GM23338 (cell line): ENCODE measurements around the gene TBC1D9. TPM values are rescaled to one million over a fixed set of nuclear protein-coding genes. Genes with fewer than 3 reads are reported as not detected.

Experiments used
- ATAC-seq: fragments of 200-7000 bp; cut with Tn5 transposase; 3 replicates; pipeline ENCODE4 v1.9.1; 2020
- DNase-seq: peaks from one replicate; pipeline ENCODE4 v3.0.0-alpha.2; 2015; ENCODE audit warnings: low spot score
- H2AFZ ChIP-seq: fragments of 200-600 bp; sonication (generic); 2 replicates; pipeline ENCODE4 v1.8.0; 2016; ENCODE audit warnings: antibody characterized with exemption, mild to moderate bottlenecking, moderate library complexity
- H3F3A ChIP-seq: fragments of 200-600 bp; sonication (generic); replicated peaks from 2 replicates; pipeline ENCODE4 v1.8.0; 2017; ENCODE audit warnings: antibody characterized with exemption, mixed run types, low read depth
- H3K27ac ChIP-seq: fragments of 200-600 bp; sonication (generic); 2 replicates; pipeline ENCODE4 v1.6.1; 2016; ENCODE audit warnings: low read depth
- H3K27me3 ChIP-seq: fragments of 200-600 bp; sonication (generic); 2 replicates; pipeline ENCODE4 v1.8.0; 2016; ENCODE audit warnings: mild to moderate bottlenecking, mixed run types, moderate library complexity; ENCODE audit not compliant: insufficient read depth
- H3K36me3 ChIP-seq: fragments of 200-600 bp; sonication (generic); 2 replicates; pipeline ENCODE4 v1.8.0; 2016; ENCODE audit warnings: mild to moderate bottlenecking; ENCODE audit not compliant: insufficient read depth
- H3K4me1 ChIP-seq: fragments of 200-600 bp; sonication (generic); 2 replicates; pipeline ENCODE4 v1.8.0; 2016; ENCODE audit warnings: mild to moderate bottlenecking, moderate library complexity; ENCODE audit not compliant: insufficient read depth
- H3K4me2 ChIP-seq: fragments of 200-600 bp; sonication (generic); 2 replicates; pipeline ENCODE4 v1.7.1; 2017; ENCODE audit warnings: mixed run types
- H3K4me3 ChIP-seq: fragments of 200-600 bp; sonication (generic); 2 replicates; pipeline ENCODE4 v1.6.1; 2016; ENCODE audit warnings: mixed run types
- H3K79me2 ChIP-seq: fragments of 200-600 bp; sonication (generic); replicated peaks from 2 replicates; pipeline ENCODE4 v1.8.0; 2017; ENCODE audit warnings: mild to moderate bottlenecking; ENCODE audit not compliant: insufficient read depth
- H3K9me2 ChIP-seq: fragments of 200-600 bp; sonication (generic); 2 replicates; pipeline ENCODE4 v1.8.0; 2017; ENCODE audit not compliant: insufficient read depth
- H4K20me1 ChIP-seq: fragments of 200-600 bp; sonication (generic); replicated peaks from 2 replicates; pipeline ENCODE4 v1.8.0; 2017; ENCODE audit warnings: mild to moderate bottlenecking; ENCODE audit not compliant: insufficient read depth
- H3K27ac Mint-ChIP-seq: 2 replicates; pipeline ENCODE4 v1.8.0; 2020; ENCODE audit warnings: inconsistent platforms, mild to moderate bottlenecking, moderate library complexity, mixed read lengths
- H3K27me3 Mint-ChIP-seq: 3 replicates; pipeline ENCODE4 v1.8.0; 2022; ENCODE audit warnings: low read depth, mild to moderate bottlenecking, moderate library complexity, mixed read lengths, inconsistent platforms; ENCODE audit not compliant: insufficient read depth, poor library complexity
- H3K36me3 Mint-ChIP-seq: 3 replicates; pipeline ENCODE4 v1.8.0; 2021; ENCODE audit warnings: low read depth, mild to moderate bottlenecking, inconsistent platforms, moderate library complexity, mixed read lengths
- H3K4me1 Mint-ChIP-seq: 3 replicates; pipeline ENCODE4 v1.8.0; 2020; ENCODE audit warnings: mild to moderate bottlenecking, inconsistent platforms, mixed read lengths
- H3K4me3 Mint-ChIP-seq: 3 replicates; pipeline ENCODE4 v1.8.0; 2021; ENCODE audit warnings: moderate library complexity, mild to moderate bottlenecking, inconsistent platforms, mixed read lengths
- H3K9me3 Mint-ChIP-seq: 3 replicates; pipeline ENCODE4 v1.8.0; 2020; ENCODE audit warnings: moderate library complexity, mild to moderate bottlenecking, inconsistent platforms, mixed read lengths
- EZH2 ChIP-seq: fragments of 200-600 bp; sonication (generic); IDR thresholded peaks from one replicate; pipeline ENCODE4 v1.8.0; 2017; ENCODE audit warnings: antibody characterized with exemption, mild to moderate bottlenecking, low read depth; ENCODE audit not compliant: unreplicated experiment
- EZH2phosphoT487 ChIP-seq: fragments of 200-600 bp; sonication (generic); IDR thresholded peaks from one replicate; pipeline ENCODE4 v1.8.1; 2018; ENCODE audit warnings: antibody characterized with exemption; ENCODE audit not compliant: unreplicated experiment
- JUNB ChIP-seq: IDR thresholded peaks from one replicate; pipeline ENCODE4 v1.6.1; 2016; ENCODE audit warnings: antibody characterized with exemption; ENCODE audit not compliant: unreplicated experiment
- POLR2AphosphoS5 ChIP-seq: IDR thresholded peaks from 2 replicates; pipeline ENCODE4 v1.6.1; 2016; ENCODE audit warnings: antibody characterized with exemption, low read depth
- REST ChIP-seq: IDR thresholded peaks from one replicate; pipeline ENCODE4 v1.6.1; 2018; ENCODE audit warnings: antibody characterized with exemption; ENCODE audit not compliant: unreplicated experiment
- ZNF114 ChIP-seq: fragments of 250-450 bp; sonication (Bioruptor Pico); IDR thresholded peaks from 2 replicates; pipeline ENCODE4 v1.5.0; 2020; ENCODE audit warnings: mild to moderate bottlenecking, moderate library complexity
- ZNF331 ChIP-seq: fragments of 250-450 bp; sonication (Bioruptor Pico); IDR thresholded peaks from 2 replicates; pipeline ENCODE4 v1.5.0; 2020; ENCODE audit warnings: low read depth, mild to moderate bottlenecking, moderate library complexity
- polyA plus RNA-seq: library from polyadenylated mRNA; unstranded; fragments of >200 nt; fragmentation: Nextera tagmentation; extraction: Ambion mirVana; gene quantifications from 2 replicates; pipeline ENCODE4 v1.2.1, GENCODE V29; 2016
- total RNA-seq: library from RNA; depleted of rRNA; stranded (reverse); fragments of >200 nt; shearing (Covaris generic); gene quantifications from 2 replicates; pipeline ENCODE4 v1.2.3, GENCODE V29; 2014

TBC1D9 gene
- total and polyA plus RNA-seq, 2 experiments from 2014 or later, result 0.03 to 0.56 TPM

DNA sequence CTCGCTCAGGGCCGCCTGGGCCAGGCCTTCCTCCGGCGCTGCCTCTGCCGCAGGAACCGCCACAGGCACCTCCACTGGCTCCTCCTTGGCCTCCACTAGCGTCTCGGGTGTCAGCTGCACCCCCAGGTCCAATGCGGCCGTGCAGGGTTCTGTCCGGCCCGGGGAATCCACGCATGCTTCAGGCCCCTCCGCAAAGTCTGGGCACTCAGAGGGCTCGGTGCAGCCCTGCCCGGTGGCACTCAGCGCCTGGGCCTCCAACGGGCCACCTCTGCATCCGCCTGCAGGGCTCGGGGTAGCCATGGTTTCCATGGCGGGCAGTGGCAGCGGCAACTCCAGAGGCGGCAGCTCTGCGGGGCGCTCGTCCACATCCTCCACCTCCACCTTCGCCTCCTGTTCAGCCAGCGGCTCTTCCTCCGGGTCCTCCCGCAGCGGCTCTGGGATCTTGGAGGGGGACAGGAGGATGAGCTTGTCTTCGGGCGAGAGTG lies 112.6 kb downstream of the TBC1D9 start:
- H3K27me3 ChIP-seq, result no peaks in the 10 kb centered on the region
- no peaks in the 10 kb centered on the region for H4K20me1 ChIP-seq
- H3K36me3 ChIP-seq, result no peaks in the 10 kb centered on the region
- no peak for DNase-seq
- Mint-ChIP-seq H3K27ac (no peak overlapping the region), H3K4me3 (no peak overlapping the region), H3K4me1 (peaks cover 38% of the 10 kb centered on the region), H3K27me3 (peaks cover 4% of the 10 kb centered on the region), H3K9me3 (no peaks in the 10 kb centered on the region), H3K36me3 (no peaks in the 10 kb centered on the region; the same call in 2 of the 3 replicates)
- H3K4me1 ChIP-seq, result peaks cover 17% of the 10 kb centered on the region
- no peak for TF ChIP-seq ZNF114 (CRISPR knock-in tag)
- no peak for TF ChIP-seq ZNF331 (CRISPR knock-in tag)
- TF ChIP-seq EZH2phosphoT487, result no peak
- no peak for TF ChIP-seq EZH2
- no peak for TF ChIP-seq REST
- H3K79me2 ChIP-seq, result no peaks in the 10 kb centered on the region
- H2AFZ ChIP-seq, result no peak overlapping the region
- no peak for ATAC-seq
- no peak overlapping the region for H3K27ac ChIP-seq
- no peak overlapping the region for H3K4me3 ChIP-seq
- no peaks in the 10 kb centered on the region for H3F3A ChIP-seq
- H3K4me2 ChIP-seq, result no peak overlapping the region
- H3K9me2 ChIP-seq, result no peaks in the 10 kb centered on the region

GRCh38 chr4:140642674-140643437 lies 113.3 kb downstream of the TBC1D9 start:
- no peak overlapping the region; the same call in 2 of the 3 replicates for H3K4me3 Mint-ChIP-seq
- no peak for DNase-seq
- no peaks in the 10 kb centered on the region for H3F3A ChIP-seq
- peaks cover 17% of the 10 kb centered on the region for H3K4me1 ChIP-seq
- H3K9me3 Mint-ChIP-seq, result no peaks in the 10 kb centered on the region
- H3K4me1 Mint-ChIP-seq, result peaks cover 38% of the 10 kb centered on the region
- H3K36me3 ChIP-seq, result no peaks in the 10 kb centered on the region
- H3K27ac Mint-ChIP-seq, result no peak overlapping the region; the same call in 1 of the 2 replicates
- H4K20me1 ChIP-seq, result no peaks in the 10 kb centered on the region
- H3K27me3 Mint-ChIP-seq, result peaks cover 4% of the 10 kb centered on the region
- H2AFZ ChIP-seq, result peak overlapping the region; percentile 93; the same call in 1 of the 2 replicates
- no peaks in the 10 kb centered on the region for H3K79me2 ChIP-seq
- no peak for TF ChIP-seq POLR2AphosphoS5
- TF ChIP-seq JUNB, result no peak
- no peak overlapping the region for H3K4me3 ChIP-seq
- ATAC-seq, result no peak
- H3K36me3 Mint-ChIP-seq, result no peaks in the 10 kb centered on the region; the same call in 2 of the 3 replicates
- H3K9me2 ChIP-seq, result no peaks in the 10 kb centered on the region
- no peak overlapping the region for H3K27ac ChIP-seq
- H3K27me3 ChIP-seq, result no peaks in the 10 kb centered on the region
- no peak overlapping the region for H3K4me2 ChIP-seq
